ENCODE measurements around the gene SRPX.
A peak's percentile ranks its signal among the peaks of the same experiment; 100 is the strongest.

The SRPX gene
- total RNA-seq: 0 to 0.36 (median 0) reads per million in 9 experiments

DNA sequence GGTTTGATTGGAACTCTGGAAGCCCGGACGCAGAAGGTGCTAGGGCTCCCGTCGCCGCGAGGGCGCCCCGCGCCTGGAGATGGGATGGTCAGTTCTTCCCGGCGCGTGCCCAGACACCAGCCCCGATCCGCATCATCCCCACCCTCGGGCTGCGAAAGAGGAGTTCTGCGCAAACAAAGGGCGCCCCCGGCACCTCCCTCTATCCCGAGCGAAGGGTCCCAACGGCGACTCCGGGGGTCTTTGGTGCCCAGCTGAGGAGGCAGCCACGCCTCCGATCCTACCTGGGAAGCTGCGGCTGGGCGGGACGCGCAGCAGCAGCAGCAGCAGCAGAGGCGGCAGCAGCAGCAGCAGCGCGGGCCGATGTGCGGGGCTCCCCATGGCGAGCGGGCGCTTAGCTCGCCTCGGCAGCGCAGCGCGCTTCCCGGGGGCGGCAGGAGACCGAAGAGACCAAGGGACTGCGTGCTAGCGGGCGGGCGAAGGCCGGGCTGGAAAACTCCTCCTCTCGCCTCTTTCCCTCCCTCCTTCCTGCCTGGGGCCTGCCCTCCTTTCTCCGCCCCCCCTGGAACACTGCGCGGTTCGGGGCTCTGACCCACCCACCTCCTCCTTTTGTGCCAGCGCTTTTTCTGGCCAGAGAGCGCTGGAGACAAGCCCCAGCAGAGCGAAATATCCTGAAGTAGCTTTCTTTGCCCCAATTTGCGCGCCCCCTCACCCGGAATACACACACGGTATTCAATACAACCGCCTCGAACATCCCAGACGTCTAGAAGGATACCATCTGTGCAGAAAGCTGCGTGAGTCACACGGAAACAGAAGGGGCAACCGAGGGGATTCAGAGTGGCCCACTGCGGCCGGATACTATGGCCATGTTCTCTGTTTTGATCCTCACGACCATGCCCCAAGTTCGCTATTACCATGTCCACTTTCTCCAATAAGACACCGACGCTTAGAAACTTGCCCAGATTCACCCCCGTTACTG, at the start of gene SRPX:
TSS of gene SRPX (minus strand) at position 457 of the 976 bp plus-strand sequence. CDS start at position 378, 79 bp downstream.
- H3K27me3 Mint-ChIP-seq: peaks cover 14 to 50% of the 10 kb centered on the region in 2 donors
- no peaks in the 10 kb centered on the region for H3K36me3 Mint-ChIP-seq (ENCODE audit: insufficient read depth)
- H3K27ac Mint-ChIP-seq: no peak within 1 kb of the TSS
- no peak for DNase-seq
- H3K4me3 Mint-ChIP-seq: peak within 1 kb of the TSS in 1 of 2 donors; percentile 71
- H3K9me3 Mint-ChIP-seq: no peaks in the 10 kb centered on the region
- ATAC-seq (replicated peaks): no peak
- H3K4me1 Mint-ChIP-seq (ENCODE audit: low read depth in 2 of 2): no peaks in the 10 kb centered on the region

GRCh38 chrX:38268011-38268410, 47.3 kb upstream of the SRPX start:
- DNase-seq: no peak
- H3K27me3 Mint-ChIP-seq: no peaks in the 10 kb centered on the region
- H3K36me3 Mint-ChIP-seq (ENCODE audit: insufficient read depth): no peaks in the 10 kb centered on the region
- H3K4me3 Mint-ChIP-seq: no peak overlapping the region
- ATAC-seq (replicated peaks): no peak
- no peak overlapping the region for H3K27ac Mint-ChIP-seq
- H3K9me3 Mint-ChIP-seq: no peaks in the 10 kb centered on the region
- H3K4me1 Mint-ChIP-seq (ENCODE audit: low read depth in 2 of 2): no peaks in the 10 kb centered on the region

DNA sequence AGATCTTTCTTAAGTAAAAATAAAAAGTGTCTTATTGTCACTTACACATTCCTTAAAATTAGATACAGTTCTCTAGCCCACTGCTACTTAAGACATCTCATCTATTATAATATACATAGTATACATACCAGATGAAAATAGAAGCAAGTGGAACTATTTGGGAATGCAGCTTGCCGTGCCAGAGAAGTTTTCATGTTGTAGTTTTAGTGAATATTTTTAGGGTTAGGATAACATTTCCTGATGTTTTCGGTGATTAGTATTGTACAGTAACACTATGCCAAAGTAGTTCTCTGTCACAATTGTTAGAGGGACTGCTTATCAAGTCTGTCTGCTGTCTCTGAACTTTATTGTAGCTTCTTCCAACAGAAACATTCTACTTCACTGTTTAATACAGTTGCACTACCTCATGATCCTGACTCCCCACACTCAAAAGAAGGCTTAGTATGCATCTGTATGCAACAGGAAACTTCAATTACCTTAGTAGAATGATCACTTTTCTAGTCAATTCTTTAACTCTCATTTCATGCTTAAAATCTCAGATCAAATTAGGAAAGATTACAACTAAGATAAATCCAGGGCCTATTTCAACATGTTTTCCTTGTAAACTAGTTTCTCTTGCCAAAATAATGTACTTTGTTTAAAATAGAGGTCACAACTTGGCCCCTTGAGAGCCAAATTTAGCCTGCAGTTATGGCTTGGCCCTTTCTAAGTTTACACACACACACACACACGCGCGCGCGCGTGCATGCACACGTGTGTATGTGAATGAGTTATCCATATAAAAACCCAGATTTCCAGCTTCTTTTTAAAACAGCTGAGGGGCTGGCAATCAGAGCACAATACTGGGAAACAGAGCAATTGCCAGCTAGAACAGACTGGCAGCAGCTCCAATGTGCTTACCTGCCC, 42.3 kb upstream of the SRPX start:
- Mint-ChIP-seq H3K27me3 (no peaks in the 10 kb centered on the region), H3K4me1 (ENCODE audit: low read depth in 2 of 2) (no peaks in the 10 kb centered on the region), H3K27ac (no peak overlapping the region), H3K9me3 (no peaks in the 10 kb centered on the region), H3K4me3 (no peak overlapping the region), H3K36me3 (ENCODE audit: insufficient read depth) (no peaks in the 10 kb centered on the region)
- no peak for DNase-seq
- no peak for ATAC-seq (replicated peaks)

DNA sequence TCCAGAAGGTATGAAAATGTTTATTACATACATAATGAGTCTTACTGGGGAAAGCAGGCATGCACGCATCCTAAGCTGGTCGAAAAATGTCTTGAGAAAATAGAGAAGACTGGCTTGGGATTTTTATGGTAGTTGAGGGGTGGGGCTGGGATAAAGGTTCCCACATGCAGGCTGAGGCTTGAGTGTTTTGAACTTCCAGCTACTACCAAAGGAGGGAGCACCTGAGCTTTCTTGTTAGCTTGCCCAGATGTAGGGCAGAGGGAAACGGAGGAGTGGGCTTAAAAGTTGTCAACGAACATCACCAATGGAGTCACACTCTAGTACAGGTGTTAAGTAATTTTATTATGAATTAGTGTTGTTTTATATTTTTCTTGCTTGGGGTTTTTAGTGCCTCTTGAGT, 39.6 kb upstream of the SRPX start:
- no peak for ATAC-seq (replicated peaks)
- H3K9me3 Mint-ChIP-seq: no peaks in the 10 kb centered on the region
- no peaks in the 10 kb centered on the region for H3K4me1 Mint-ChIP-seq (ENCODE audit: low read depth in 2 of 2)
- H3K36me3 Mint-ChIP-seq (ENCODE audit: insufficient read depth): no peaks in the 10 kb centered on the region
- H3K27me3 Mint-ChIP-seq: peaks cover under 1 to 6% of the 10 kb centered on the region in 2 donors
- DNase-seq: no peak
- H3K27ac Mint-ChIP-seq: no peak overlapping the region
- H3K4me3 Mint-ChIP-seq: no peak overlapping the region

DNA sequence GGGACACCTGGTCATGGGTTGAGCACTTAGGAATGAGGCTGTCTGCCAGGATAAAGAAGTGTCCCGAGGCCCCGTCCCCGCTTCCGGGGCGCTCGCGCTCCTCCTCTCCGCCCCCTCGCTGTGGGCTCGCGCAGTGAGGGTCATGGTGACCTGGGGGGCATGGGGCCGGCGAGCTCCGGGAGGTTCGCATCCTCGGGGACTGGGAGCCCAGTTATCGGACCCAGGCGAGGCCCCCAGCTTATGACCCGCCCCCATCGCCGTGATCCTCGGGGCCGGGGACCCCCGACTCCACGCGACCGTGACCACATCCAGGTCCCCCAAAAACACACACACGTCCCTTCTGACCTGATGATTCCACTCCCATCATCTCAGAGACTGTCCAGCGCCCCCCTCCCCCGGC, 35.3 kb upstream of the SRPX start:
- H3K27ac Mint-ChIP-seq: no peak overlapping the region
- H3K4me3 Mint-ChIP-seq: no peak overlapping the region
- peaks cover 11 to 14% of the 10 kb centered on the region in 2 donors for H3K27me3 Mint-ChIP-seq
- H3K36me3 Mint-ChIP-seq (ENCODE audit: insufficient read depth): no peaks in the 10 kb centered on the region
- DNase-seq (no peak), ATAC-seq (replicated peaks) (no peak)
- no peaks in the 10 kb centered on the region for H3K9me3 Mint-ChIP-seq
- no peaks in the 10 kb centered on the region for H3K4me1 Mint-ChIP-seq (ENCODE audit: low read depth in 2 of 2)

GRCh38 chrX:38249965-38250364, 29.3 kb upstream of the SRPX start:
- H3K27me3 Mint-ChIP-seq: peaks cover 7% of the 10 kb centered on the region in 2 donors
- H3K27ac Mint-ChIP-seq: no peak overlapping the region
- no peak for ATAC-seq (replicated peaks)
- H3K9me3 Mint-ChIP-seq: no peaks in the 10 kb centered on the region
- H3K4me1 Mint-ChIP-seq (ENCODE audit: low read depth in 2 of 2): no peaks in the 10 kb centered on the region
- no peaks in the 10 kb centered on the region for H3K36me3 Mint-ChIP-seq (ENCODE audit: insufficient read depth)
- H3K4me3 Mint-ChIP-seq: no peak overlapping the region
- no peak for DNase-seq

GRCh38 chrX:38247051-38247450, 26.4 kb upstream of the SRPX start:
- Mint-ChIP-seq H3K27me3 (no peaks in the 10 kb centered on the region), H3K9me3 (no peaks in the 10 kb centered on the region), H3K4me1 (ENCODE audit: low read depth in 2 of 2) (no peaks in the 10 kb centered on the region), H3K27ac (no peak overlapping the region), H3K4me3 (no peak overlapping the region), H3K36me3 (ENCODE audit: insufficient read depth) (no peaks in the 10 kb centered on the region)
- no peak for ATAC-seq (replicated peaks)
- DNase-seq: no peak

DNA sequence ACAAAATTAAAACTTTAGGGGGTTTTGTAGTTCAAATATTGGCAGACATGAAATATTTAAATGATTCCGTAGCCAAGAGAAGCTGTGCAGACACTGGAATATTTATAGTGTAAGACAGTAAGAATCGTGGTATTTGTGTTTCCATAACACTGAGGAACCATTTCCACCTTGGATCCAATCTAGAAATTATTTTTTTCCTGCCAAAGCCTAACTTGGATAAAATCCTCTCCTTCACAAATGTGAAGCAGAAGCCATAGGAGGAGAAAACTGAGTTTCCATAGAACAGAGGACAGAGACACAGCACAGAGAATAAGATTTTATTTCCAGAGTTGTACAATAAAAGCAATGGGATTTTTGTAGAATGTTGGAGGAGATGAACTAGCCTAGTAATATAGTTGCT, 19.9 kb upstream of the SRPX start:
- Mint-ChIP-seq H3K36me3 (ENCODE audit: insufficient read depth) (no peaks in the 10 kb centered on the region), H3K4me3 (no peak overlapping the region), H3K27ac (no peak overlapping the region), H3K4me1 (ENCODE audit: low read depth in 2 of 2) (no peaks in the 10 kb centered on the region), H3K27me3 (peaks cover 21 to 26% of the 10 kb centered on the region in 2 donors), H3K9me3 (no peaks in the 10 kb centered on the region)
- ATAC-seq (replicated peaks) (no peak), DNase-seq (no peak)

- DNase-seq (no peak), ATAC-seq (replicated peaks) (no peak)
- H3K27me3 Mint-ChIP-seq: peaks cover 27 to 40% of the 10 kb centered on the region in 2 donors
- H3K27ac Mint-ChIP-seq: no peak overlapping the region
- H3K4me1 Mint-ChIP-seq (ENCODE audit: low read depth in 2 of 2): no peaks in the 10 kb centered on the region
- no peak overlapping the region for H3K4me3 Mint-ChIP-seq
- no peaks in the 10 kb centered on the region for H3K9me3 Mint-ChIP-seq
- no peaks in the 10 kb centered on the region for H3K36me3 Mint-ChIP-seq (ENCODE audit: insufficient read depth)
Observed at GRCh38 chrX:38236901-38237615, 16.4 kb upstream of the SRPX start.

GRCh38 chrX:38233891-38234667, 13.4 kb upstream of the SRPX start:
- Mint-ChIP-seq H3K36me3 (ENCODE audit: insufficient read depth) (no peaks in the 10 kb centered on the region), H3K4me1 (ENCODE audit: low read depth in 2 of 2) (no peaks in the 10 kb centered on the region), H3K9me3 (no peaks in the 10 kb centered on the region), H3K27ac (no peak overlapping the region), H3K27me3 (peaks cover 26 to 27% of the 10 kb centered on the region in 2 donors), H3K4me3 (no peak overlapping the region)
- DNase-seq (no peak), ATAC-seq (replicated peaks) (no peak)

DNA sequence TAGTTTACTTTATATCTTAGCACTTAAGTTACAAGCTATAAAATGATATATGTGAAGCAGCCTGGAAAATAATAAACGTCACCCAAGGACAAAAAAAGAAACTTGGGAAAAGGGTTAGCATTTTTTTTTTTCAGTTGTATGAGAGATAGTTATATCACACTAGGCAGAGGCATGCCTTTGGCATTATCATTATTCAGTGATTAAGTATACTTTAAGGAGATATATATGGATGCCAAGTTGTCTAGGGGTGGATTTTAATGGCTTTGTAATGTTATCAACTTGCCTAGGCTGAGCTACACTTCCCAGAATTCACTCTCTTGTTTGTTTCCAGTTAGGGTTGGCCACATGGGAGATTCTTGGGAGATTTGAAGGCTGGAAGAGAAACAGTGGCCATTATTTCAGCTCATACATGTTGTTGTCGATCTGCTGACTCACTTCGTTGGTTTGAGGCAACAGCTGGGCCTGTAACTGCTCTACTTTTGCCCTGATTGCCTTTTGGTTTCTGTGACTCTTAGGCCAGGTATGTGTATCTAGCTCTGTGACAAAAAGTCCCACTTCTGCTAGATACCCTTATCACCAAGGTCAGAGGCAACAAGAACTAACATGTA, 11.5 kb upstream of the SRPX start:
- DNase-seq (no peak), ATAC-seq (replicated peaks) (no peak)
- H3K4me3 Mint-ChIP-seq: no peak overlapping the region
- H3K36me3 Mint-ChIP-seq (ENCODE audit: insufficient read depth): no peaks in the 10 kb centered on the region
- no peaks in the 10 kb centered on the region for H3K9me3 Mint-ChIP-seq
- peaks cover 11 to 20% of the 10 kb centered on the region in 2 donors for H3K27me3 Mint-ChIP-seq
- H3K27ac Mint-ChIP-seq: no peak overlapping the region
- H3K4me1 Mint-ChIP-seq (ENCODE audit: low read depth in 2 of 2): no peaks in the 10 kb centered on the region

- Mint-ChIP-seq H3K9me3 (no peaks in the 10 kb centered on the region), H3K4me3 (no peak overlapping the region), H3K4me1 (ENCODE audit: low read depth in 2 of 2) (no peaks in the 10 kb centered on the region), H3K27me3 (peaks cover 14 to 19% of the 10 kb centered on the region in 2 donors), H3K27ac (no peak overlapping the region), H3K36me3 (ENCODE audit: insufficient read depth) (no peaks in the 10 kb centered on the region)
- ATAC-seq (replicated peaks) (no peak), DNase-seq (no peak)
Observed at GRCh38 chrX:38225093-38225492, 4.4 kb upstream of the SRPX start.

Measured in effector memory CD8-positive, alpha-beta T cell (primary cell).